BLaER1 (cell line): ENCODE data around the gene CAMTA2.

ENCODE experiments used
- H3K27ac ChIP-seq: shearing (Covaris generic); formaldehyde crosslinking; 2 replicates; pipeline ENCODE4 v1.8.1; 2022
- H3K27me3 ChIP-seq: shearing (Covaris generic); formaldehyde crosslinking; 2 replicates; pipeline ENCODE4 v1.8.1; 2022
- H3K36me3 ChIP-seq: shearing (Covaris generic); formaldehyde crosslinking; 2 replicates; pipeline ENCODE4 v1.8.1; 2022
- H3K4me1 ChIP-seq: shearing (Covaris generic); formaldehyde crosslinking; 2 replicates; pipeline ENCODE4 v1.8.1; 2022
- H3K4me2 ChIP-seq: shearing (Covaris generic); formaldehyde crosslinking; 2 replicates; pipeline ENCODE4 v1.8.1; 2022
- H3K4me3 ChIP-seq: shearing (Covaris generic); formaldehyde crosslinking; 2 replicates; pipeline ENCODE4 v1.8.1; 2022
- H3K9ac ChIP-seq: shearing (Covaris generic); formaldehyde crosslinking; 2 replicates; pipeline ENCODE4 v1.8.1; 2022
- H3K9me3 ChIP-seq: shearing (Covaris generic); formaldehyde crosslinking; 2 replicates; pipeline ENCODE4 v1.8.1; 2022
- H4K20me1 ChIP-seq: shearing (Covaris generic); formaldehyde crosslinking; 2 replicates; pipeline ENCODE4 v1.8.1; 2022
- Cebpa-rat ChIP-seq: shearing (Covaris generic); IDR thresholded peaks from 2 replicates; pipeline ENCODE4 v1.8.1; 2022

The CAMTA2 gene

DNA sequence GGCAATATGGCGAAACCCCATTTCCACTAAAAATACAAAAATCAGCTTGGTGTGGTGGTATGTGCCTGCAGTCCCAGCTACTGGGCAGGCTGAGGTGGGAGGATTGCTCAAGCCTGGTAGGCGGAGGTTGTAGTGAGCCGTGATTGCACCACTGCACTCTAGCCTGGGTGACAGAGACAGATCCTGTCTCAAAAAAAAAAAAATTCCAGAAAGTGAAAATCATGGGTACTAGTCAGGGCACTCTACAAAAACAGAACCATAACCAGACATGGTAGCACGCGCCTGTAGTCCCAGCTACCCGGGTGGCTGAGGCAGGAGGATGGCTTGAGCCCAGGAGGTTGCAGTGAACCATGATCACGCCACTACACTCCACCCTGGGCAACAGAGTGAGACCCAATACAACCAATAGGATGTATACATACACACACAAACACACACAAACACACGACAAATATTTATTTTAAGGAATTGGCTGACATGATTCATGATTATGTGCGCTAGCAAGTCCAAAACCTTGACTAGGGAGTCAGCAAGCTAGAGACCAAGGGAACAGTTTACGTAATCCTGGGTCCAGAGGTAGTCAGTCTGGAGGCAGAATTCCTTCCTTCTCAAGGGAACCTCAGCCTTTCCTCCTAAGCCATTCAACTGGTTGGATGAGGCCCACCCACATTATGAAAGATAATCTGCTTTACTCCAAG is 67.0 kb downstream of the CAMTA2 start:
- no peak overlapping the region for H3K4me3 ChIP-seq
- H3K9me3 ChIP-seq, result no peaks in the 10 kb centered on the region
- H3K36me3 ChIP-seq, result no peaks in the 10 kb centered on the region
- no peaks in the 10 kb centered on the region for H4K20me1 ChIP-seq
- TF ChIP-seq Cebpa-rat, result no peak
- H3K27me3 ChIP-seq, result no peaks in the 10 kb centered on the region
- no peaks in the 10 kb centered on the region for H3K4me1 ChIP-seq
- H3K9ac ChIP-seq, result no peak overlapping the region
- H3K27ac ChIP-seq, result no peak overlapping the region
- no peak overlapping the region for H3K4me2 ChIP-seq

DNA sequence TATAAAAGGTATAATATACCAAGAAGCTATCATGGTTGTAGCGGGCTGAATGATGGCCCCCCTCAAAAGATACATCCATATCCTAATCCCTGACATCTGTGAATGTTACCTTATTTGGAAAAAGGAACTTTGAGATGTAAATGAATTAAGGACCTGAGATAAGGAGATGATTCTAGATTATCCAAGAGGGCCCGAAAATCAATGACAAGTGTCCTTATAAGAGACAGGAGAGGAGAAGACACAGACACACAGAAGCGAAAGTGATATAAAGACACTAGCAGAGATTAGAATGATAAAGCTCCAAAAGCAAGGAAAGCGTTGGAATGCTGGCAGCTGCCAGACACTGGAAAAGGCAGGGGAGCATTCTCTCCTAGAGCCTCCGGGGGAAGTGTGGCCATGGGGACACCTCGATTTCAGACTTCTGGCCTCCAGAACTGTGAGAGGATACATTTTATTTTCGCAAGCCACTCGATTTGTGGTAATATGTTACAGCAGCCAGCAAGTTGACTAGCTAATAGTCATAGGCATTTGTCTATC is 67.9 kb downstream of the CAMTA2 start:
- Histone ChIP-seq H3K27me3 (no peaks in the 10 kb centered on the region), H3K4me3 (no peak overlapping the region), H3K4me2 (no peak overlapping the region), H3K27ac (no peak overlapping the region), H3K9ac (no peak overlapping the region), H4K20me1 (no peaks in the 10 kb centered on the region), H3K4me1 (no peaks in the 10 kb centered on the region), H3K9me3 (no peaks in the 10 kb centered on the region), H3K36me3 (no peaks in the 10 kb centered on the region)
- no peak for TF ChIP-seq Cebpa-rat
